Epithelial cell of umbilical artery (primary cell): ENCODE measurements around the gene LCE3D. TPM values are rescaled to one million over a fixed set of nuclear protein-coding genes. Genes with fewer than 3 reads are reported as not detected.

Experiments
- total RNA-seq: library from RNA; depleted of rRNA; stranded (reverse); fragments of >200 nt; gene quantifications from 2 replicates; pipeline ENCODE4 v1.2.3, GENCODE V29; 2014

Gene LCE3D, protein sequence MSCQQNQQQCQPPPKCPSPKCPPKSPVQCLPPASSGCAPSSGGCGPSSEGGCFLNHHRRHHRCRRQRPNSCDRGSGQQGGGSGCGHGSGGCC
- total RNA-seq: not detected in 2 replicates

DNA sequence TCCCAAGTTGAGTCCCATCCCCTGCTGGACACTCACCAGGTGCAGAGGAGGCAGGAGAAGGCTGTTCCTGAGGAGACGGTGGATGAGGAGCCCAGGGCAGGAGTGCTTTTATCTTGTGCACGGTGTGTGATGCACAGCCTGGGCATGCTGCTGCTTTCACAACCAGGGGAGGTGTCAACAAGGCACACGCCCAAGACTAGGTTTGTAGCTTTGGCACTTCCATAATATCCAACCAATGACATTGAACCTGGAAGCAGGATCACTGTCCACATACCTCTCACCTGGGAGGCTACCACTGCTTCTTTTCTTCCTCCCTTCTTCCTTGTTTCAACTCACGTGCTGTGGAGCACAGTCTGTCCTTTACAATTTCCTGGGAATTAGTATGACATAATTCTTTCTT lies at the start of gene LCE3D:
Gene LCE3D (minus strand): TSS at position 84 of the 400 bp plus-strand sequence. CDS start 580 bp downstream, outside the sequence.

DNA sequence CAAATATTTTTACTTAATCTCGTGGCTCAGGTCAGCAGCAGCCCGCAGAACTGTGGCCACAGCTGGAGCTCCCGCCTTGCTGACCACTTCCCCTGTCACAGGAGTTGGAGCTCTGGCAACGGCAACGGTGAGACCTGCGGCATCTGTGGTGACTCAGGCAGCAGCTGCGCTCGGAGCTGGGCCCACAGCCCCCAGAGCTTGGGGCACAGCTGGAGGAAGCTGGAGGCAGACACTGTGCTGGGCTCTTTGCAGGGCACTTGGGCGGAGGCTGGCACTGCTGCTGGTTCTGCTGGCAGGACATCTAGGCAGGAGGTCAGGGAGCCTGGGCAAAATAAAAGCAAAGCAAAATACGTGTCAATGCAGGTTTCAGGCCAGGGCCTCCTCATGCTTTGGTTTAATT lies 42.5 kb upstream of the LCE3D start, which contains the start of gene LCE3A:
Gene LCE3A (minus strand): TSS at position 301 of the 400 bp plus-strand sequence. CDS start 0 bp downstream, at position 301.

DNA sequence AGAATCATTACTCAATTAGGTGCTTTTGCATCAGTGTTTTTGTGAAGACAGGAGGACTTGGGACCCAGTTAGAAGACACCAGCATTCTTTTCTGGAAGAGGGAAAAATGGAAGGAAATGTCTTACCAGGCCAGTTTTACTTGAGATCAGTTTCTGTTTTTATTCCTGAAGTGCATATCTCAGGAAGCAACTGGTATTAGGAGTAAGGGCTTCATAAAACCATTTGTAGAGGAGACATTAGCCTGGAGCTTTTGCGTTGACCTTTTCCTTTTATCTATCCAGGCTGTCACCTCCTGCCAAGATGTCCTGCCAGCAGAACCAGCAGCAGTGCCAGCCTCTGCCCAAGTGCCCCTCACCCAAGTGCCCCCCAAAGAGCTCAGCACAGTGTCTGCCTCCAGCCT lies 33.2 kb upstream of the LCE3D start, which contains the start of gene LCE3B:
Gene LCE3B (plus strand): TSS at position 301 of the 400 bp plus-strand sequence. CDS start 0 bp downstream, at position 301.

DNA sequence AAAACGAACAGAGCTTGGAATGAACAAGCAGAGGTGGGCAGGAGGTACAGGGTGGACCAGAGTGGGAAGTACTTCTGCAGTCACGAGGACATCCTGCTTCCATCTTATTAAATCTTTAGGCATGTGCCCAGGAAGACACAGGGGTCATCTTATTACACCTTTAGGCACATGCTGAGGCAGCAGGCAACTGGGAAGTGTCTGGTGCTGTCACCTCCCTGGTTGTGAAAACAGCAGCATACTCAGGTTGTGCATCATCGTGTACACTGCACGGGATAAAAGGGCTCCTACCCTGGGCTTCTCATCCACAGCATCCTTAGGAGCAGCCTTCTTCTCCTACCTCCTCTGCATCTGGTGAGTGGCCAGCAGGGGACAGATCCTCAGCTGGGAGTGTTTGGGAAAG lies 19.6 kb upstream of the LCE3D start, which contains the start of gene LCE3C:
Gene LCE3C (plus strand): TSS at position 301 of the 400 bp plus-strand sequence. CDS start 498 bp downstream, outside the sequence.

DNA sequence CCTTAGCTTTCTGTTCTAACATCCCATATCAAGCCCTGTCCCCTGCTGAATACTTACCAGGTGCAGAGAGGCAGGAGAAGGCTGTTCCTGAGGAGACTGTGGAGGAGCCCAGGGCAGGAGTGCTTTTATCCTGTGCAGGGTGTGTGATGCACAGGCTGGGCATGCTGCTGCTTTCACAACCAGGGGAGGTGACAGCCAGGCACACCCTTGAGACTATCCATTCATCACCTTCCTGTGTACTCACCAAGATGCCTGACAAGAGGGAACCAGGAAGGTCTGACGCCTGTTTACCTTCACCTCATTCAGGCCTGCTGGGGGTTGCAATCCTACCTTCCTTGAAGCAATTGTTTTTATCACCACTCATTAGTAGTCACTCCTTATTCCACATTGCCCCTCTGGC lies 13.6 kb downstream of the LCE3D start, which contains the start of gene LCE3E:
Gene LCE3E (minus strand): TSS at position 100 of the 400 bp plus-strand sequence. CDS start 572 bp downstream, outside the sequence.

Other genes with a start within 250 kb of the LCE3D start
- gene FLG2, start 220.5 kb downstream of the LCE3D start, total RNA-seq: under 0.01 TPM in 1 of 2 replicates, not detected in the other
- gene CRNN, start 166.3 kb downstream of the LCE3D start, total RNA-seq: not detected in 2 replicates
- gene LCE5A, start 69.7 kb downstream of the LCE3D start, total RNA-seq: not detected in 2 replicates
- gene CRCT1, start 66.0 kb downstream of the LCE3D start, total RNA-seq: not detected in 2 replicates
- not detected in 2 replicates for gene LCE3E, start 13.7 kb downstream of the LCE3D start, total RNA-seq
- not detected in 2 replicates for gene LCE3C, start 19.7 kb upstream of the LCE3D start, total RNA-seq
- not detected in 2 replicates for gene LCE3B, start 33.3 kb upstream of the LCE3D start, total RNA-seq
- not detected in 2 replicates for gene LCE3A, start 42.6 kb upstream of the LCE3D start, total RNA-seq
- gene LCE2D, start 82.9 kb upstream of the LCE3D start, total RNA-seq: not detected in 2 replicates
- gene LCE2C, start 94.8 kb upstream of the LCE3D start, total RNA-seq: not detected in 2 replicates
- not detected in 2 replicates for gene LCE2B, start 105.6 kb upstream of the LCE3D start, total RNA-seq
- not detected in 2 replicates for gene LCE2A, start 117.8 kb upstream of the LCE3D start, total RNA-seq
- not detected in 2 replicates for gene LCE4A, start 127.6 kb upstream of the LCE3D start, total RNA-seq
- gene KPRP, start 177.5 kb upstream of the LCE3D start, total RNA-seq: not detected in 2 replicates
- not detected in 2 replicates for gene LCE1F, start 194.6 kb upstream of the LCE3D start, total RNA-seq
- not detected in 2 replicates for gene LCE1E, start 205.7 kb upstream of the LCE3D start, total RNA-seq
- not detected in 2 replicates for gene LCE1D, start 216.2 kb upstream of the LCE3D start, total RNA-seq
- gene LCE1C, start 226.1 kb upstream of the LCE3D start, total RNA-seq: not detected in 2 replicates
- gene LCE1B, start 231.5 kb upstream of the LCE3D start, total RNA-seq: not detected in 2 replicates
- gene LCE1A, start 247.0 kb upstream of the LCE3D start, total RNA-seq: not detected in 2 replicates